Caco-2 (cell line): ENCODE data around the gene RAP1GAP2. TPM values are rescaled to one million over a fixed set of nuclear protein-coding genes. Genes with fewer than 3 reads are reported as not detected.

Experiments used
- BruUV-seq: library from RNA; stranded (reverse); fragments of 400-500 nt; replicated peaks from 2 replicates; lab custom pipeline; 2021; lab: Mats Ljungman, UMichigan
- CTCF ChIA-PET: fragments of 300-600 bp; sonication (Branson Sonifier 250); formaldehyde crosslinking; loops from one replicate; lab custom pipeline; 2022; ENCODE audit warnings: antibody characterized with exemption; lab: Charles Lee
- POLR2A ChIA-PET: fragments of 300-600 bp; sonication (Branson Sonifier 250); formaldehyde crosslinking; loops from one replicate; lab custom pipeline; 2022; ENCODE audit warnings: antibody characterized with exemption; lab: Charles Lee
- DNase-seq, 2 experiments: peaks; one replicate each; pipeline versions ENCODE4 v3.0.0 to v3.0.0-alpha.2; 2020 to 2022
- H3K27me3 ChIP-seq: replicated peaks from 2 replicates; pipeline ENCODE4 v1.6.0; 2011; ENCODE audit warnings: low read length; ENCODE audit not compliant: control insufficient read depth, insufficient read depth
- H3K36me3 ChIP-seq: 2 replicates; pipeline ENCODE4 v1.5.1; 2011; ENCODE audit warnings: low read length; ENCODE audit not compliant: control insufficient read depth, insufficient read depth
- H3K4me1 ChIP-seq: fragments of 250-450 bp; sonication (Bioruptor Pico); 2 replicates; pipeline ENCODE4 v1.5.1; 2020; ENCODE audit warnings: mild to moderate bottlenecking
- H3K4me3 ChIP-seq: 2 replicates; pipeline ENCODE4 v1.5.1; 2011; ENCODE audit warnings: low read depth, mild to moderate bottlenecking, control low read depth, low read length
- H3K9me3 ChIP-seq: fragments of 250-450 bp; sonication (Bioruptor Pico); 2 replicates; pipeline ENCODE4 v1.5.1; 2020; ENCODE audit warnings: mild to moderate bottlenecking, moderate library complexity
- H3K27ac Mint-ChIP-seq: one replicate; pipeline ENCODE4 v1.8.0; 2022; ENCODE audit warnings: mixed read lengths; ENCODE audit not compliant: unreplicated experiment
- H3K27me3 Mint-ChIP-seq: one replicate; pipeline ENCODE4 v1.8.0; 2022; ENCODE audit warnings: mixed read lengths; ENCODE audit not compliant: insufficient read depth, unreplicated experiment
- H3K36me3 Mint-ChIP-seq: one replicate; pipeline ENCODE4 v1.8.0; 2022; ENCODE audit warnings: mild to moderate bottlenecking, mixed read lengths; ENCODE audit not compliant: insufficient read depth, unreplicated experiment
- H3K4me1 Mint-ChIP-seq: one replicate; pipeline ENCODE4 v1.8.0; 2022; ENCODE audit warnings: low read depth, mixed read lengths; ENCODE audit not compliant: unreplicated experiment
- H3K4me3 Mint-ChIP-seq: one replicate; pipeline ENCODE4 v1.8.0; 2022; ENCODE audit warnings: mild to moderate bottlenecking, moderate library complexity, mixed read lengths; ENCODE audit not compliant: unreplicated experiment
- H3K9me3 Mint-ChIP-seq: one replicate; pipeline ENCODE4 v1.8.0; 2022; ENCODE audit warnings: mixed read lengths; ENCODE audit not compliant: unreplicated experiment
- CTCF ChIP-seq, 2 experiments: fragments of 200-600 bp in 1 of 2; IDR thresholded peaks; 1 replicate in 1 of 2; 2 replicates in 1 of 2; pipeline versions ENCODE4 v1.5.1 to v1.8.0; 2011 to 2022; ENCODE audit warnings: antibody characterized with exemption in 1 of 2, control low read depth in 1 of 2, inconsistent platforms in 1 of 2, low read depth in 1 of 2, low read length in 1 of 2, mild to moderate bottlenecking in 1 of 2, moderate library complexity in 1 of 2; ENCODE audit not compliant: insufficient read depth in 1 of 2, severe bottlenecking in 1 of 2, unreplicated experiment in 1 of 2
- intact Hi-C: fragments of 100-400 bp; cut with micrococcal nuclease; formaldehyde crosslinking; loops from one replicate; pipeline ENCODE4 v1.10.0; 2022; ENCODE audit not compliant: unreplicated experiment
- total RNA-seq: library from RNA; stranded (reverse); gene quantifications from 2 replicates; pipeline ENCODE4 v1.2.3, GENCODE V29; 2022

RAP1GAP2 gene
- total RNA-seq, 1 experiment from 2014 or later = 45.3 TPM

GRCh38 chr17:2794111-2794803 is 2.0 kb upstream of the RAP1GAP2 start:
- CTCF ChIA-PET = no interaction called here
- Mint-ChIP-seq H3K27ac (no peak overlapping the region), H3K9me3 (no peaks in the 10 kb centered on the region), H3K4me1 (no peaks in the 10 kb centered on the region), H3K36me3 (no peaks in the 10 kb centered on the region), H3K4me3 (no peak overlapping the region), H3K27me3 (no peaks in the 10 kb centered on the region)
- no peaks in the 10 kb centered on the region for H3K4me1 ChIP-seq
- no peak for TF ChIP-seq CTCF (IDR thresholded peaks at IDR 0.05; ENCODE audit: insufficient read depth in 1 of 2, low read depth in 1 of 2, low read length in 1 of 2, severe bottlenecking in 1 of 2, unreplicated experiment in 1 of 2)
- POLR2A ChIA-PET = no interaction called here
- BruUV-seq = no TSS peak
- H3K27me3 ChIP-seq = no peaks in the 10 kb centered on the region
- H3K9me3 ChIP-seq = no peaks in the 10 kb centered on the region
- H3K4me3 ChIP-seq = no peak overlapping the region
- intact Hi-C loops = no loop called here
- no peaks in the 10 kb centered on the region for H3K36me3 ChIP-seq
- DNase-seq = no peak

- Histone ChIP-seq H3K36me3 (no peaks in the 10 kb centered on the region), H3K27me3 (no peaks in the 10 kb centered on the region), H3K9me3 (no peaks in the 10 kb centered on the region), H3K4me3 (no peak overlapping the region), H3K4me1 (no peaks in the 10 kb centered on the region)
- ChIA-PET POLR2A (no interaction called here), CTCF (no interaction called here)
- H3K9me3 Mint-ChIP-seq = no peaks in the 10 kb centered on the region
- TF ChIP-seq CTCF (IDR thresholded peaks at IDR 0.05; ENCODE audit: insufficient read depth in 1 of 2, low read depth in 1 of 2, low read length in 1 of 2, severe bottlenecking in 1 of 2, unreplicated experiment in 1 of 2) = no peak
- H3K27me3 Mint-ChIP-seq = no peaks in the 10 kb centered on the region
- intact Hi-C loops = no loop called here
- no peaks in the 10 kb centered on the region for H3K36me3 Mint-ChIP-seq
- no peak overlapping the region for H3K27ac Mint-ChIP-seq
- no peaks in the 10 kb centered on the region for H3K4me1 Mint-ChIP-seq
- DNase-seq = no peak
- no peak overlapping the region for H3K4me3 Mint-ChIP-seq
- no TSS peak for BruUV-seq
Observed at GRCh38 chr17:2795441-2796163, 636 bp upstream of the RAP1GAP2 start.

GRCh38 chr17:2797226-2797625 is 988 bp downstream of the RAP1GAP2 start:
- Histone ChIP-seq H3K27me3 (no peaks in the 10 kb centered on the region), H3K36me3 (no peaks in the 10 kb centered on the region), H3K9me3 (no peaks in the 10 kb centered on the region), H3K4me1 (no peaks in the 10 kb centered on the region), H3K4me3 (no peak overlapping the region)
- intact Hi-C loops = no loop called here
- H3K4me3 Mint-ChIP-seq = no peak overlapping the region
- TF ChIP-seq CTCF (IDR thresholded peaks at IDR 0.05; ENCODE audit: insufficient read depth in 1 of 2, low read depth in 1 of 2, low read length in 1 of 2, severe bottlenecking in 1 of 2, unreplicated experiment in 1 of 2) = no peak
- DNase-seq = no peak
- H3K9me3 Mint-ChIP-seq = no peaks in the 10 kb centered on the region
- BruUV-seq = no TSS peak
- POLR2A ChIA-PET = no interaction called here
- no peaks in the 10 kb centered on the region for H3K4me1 Mint-ChIP-seq
- no peaks in the 10 kb centered on the region for H3K36me3 Mint-ChIP-seq
- no peak overlapping the region for H3K27ac Mint-ChIP-seq
- no peaks in the 10 kb centered on the region for H3K27me3 Mint-ChIP-seq
- CTCF ChIA-PET = no interaction called here
